ENCODE data around the gene ARHGDIB.

The ARHGDIB gene

DNA sequence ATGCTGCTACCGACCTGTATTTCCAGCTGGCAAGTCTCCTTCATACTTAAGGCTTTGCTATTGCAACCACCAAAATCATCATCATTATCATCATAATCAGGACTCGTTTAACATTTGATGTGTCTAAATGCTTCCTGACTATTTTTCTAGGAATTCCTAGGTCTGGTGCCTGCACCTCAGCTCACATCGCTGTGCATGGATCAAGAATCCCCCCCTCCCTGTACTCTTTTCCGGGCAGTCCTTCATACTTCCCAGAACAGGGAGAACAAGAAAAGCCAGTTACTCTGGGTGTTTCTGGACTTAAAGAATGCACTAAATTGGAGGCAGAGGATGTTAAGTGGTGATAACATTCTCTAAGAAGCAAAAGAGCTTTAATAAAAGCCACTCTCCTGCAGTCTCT lies 32.5 kb downstream of the ARHGDIB start:
- no peak for DNase-seq
- H3K9me3 Mint-ChIP-seq = no peaks in the 10 kb centered on the region
- peaks cover 56% of the 10 kb centered on the region for H3K36me3 Mint-ChIP-seq (ENCODE audit: insufficient read depth)
- ATAC-seq (replicated peaks) = no peak
- no peaks in the 10 kb centered on the region for H3K27me3 Mint-ChIP-seq
- no peak overlapping the region for H3K27ac Mint-ChIP-seq
- peaks cover 2 to 10% of the 10 kb centered on the region in 2 donors for H3K4me1 Mint-ChIP-seq (ENCODE audit: low read depth in 2 of 2)
- H3K4me3 Mint-ChIP-seq = no peak overlapping the region

DNA sequence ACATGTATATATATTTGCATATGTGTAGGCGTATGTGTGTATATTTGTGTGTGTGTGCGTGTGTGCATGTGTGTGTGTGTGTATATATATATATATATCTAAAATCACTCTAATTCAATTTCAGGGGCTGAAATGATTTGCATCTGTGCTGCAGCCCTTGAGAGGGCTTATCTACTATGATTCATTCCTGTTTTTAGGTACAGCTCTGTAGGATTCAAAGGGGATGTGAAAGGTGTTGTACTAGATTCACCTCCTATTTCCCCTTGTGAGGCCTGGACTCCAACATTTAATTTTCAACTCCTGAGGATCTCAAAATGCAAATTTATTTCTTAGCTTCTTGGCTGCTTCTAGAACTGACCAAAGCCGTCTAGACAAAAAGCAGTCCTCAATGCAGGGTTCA lies 34.1 kb downstream of the ARHGDIB start:
- Mint-ChIP-seq H3K36me3 (ENCODE audit: insufficient read depth) (peaks cover 43% of the 10 kb centered on the region), H3K9me3 (no peaks in the 10 kb centered on the region), H3K27ac (peak overlapping the region in 1 of 2 donors; percentile 14), H3K4me3 (no peak overlapping the region), H3K4me1 (ENCODE audit: low read depth in 2 of 2) (peaks cover 0 to 6% of the 10 kb centered on the region in 2 donors), H3K27me3 (no peaks in the 10 kb centered on the region)
- ATAC-seq (replicated peaks) = no peak
- DNase-seq = no peak

- peaks cover 14 to 24% of the 10 kb centered on the region in 2 donors for H3K4me1 Mint-ChIP-seq (ENCODE audit: low read depth in 2 of 2)
- no peak overlapping the region for H3K4me3 Mint-ChIP-seq
- ATAC-seq (replicated peaks) = no peak
These were observed 36.9 kb downstream of the ARHGDIB start for GRCh38 chr12:14924541-14924940.

DNA sequence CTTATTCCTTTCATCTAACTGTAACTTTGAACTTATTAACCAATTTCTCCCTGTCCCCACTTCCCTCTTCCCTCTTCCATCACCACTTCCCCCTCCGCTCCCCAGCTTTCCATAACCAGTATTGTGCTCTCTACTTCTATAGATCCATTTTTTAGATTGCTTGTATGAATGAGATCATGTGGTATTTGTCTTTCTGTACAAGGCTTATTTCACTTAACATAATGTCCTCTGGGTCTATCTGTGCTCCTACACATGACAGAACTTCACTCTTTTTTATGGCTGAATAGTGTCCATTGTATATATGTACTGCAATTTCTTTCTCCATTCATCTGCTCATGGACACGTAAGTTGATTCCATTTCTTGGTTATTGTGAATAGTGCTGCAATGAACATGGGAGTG lies 37.5 kb downstream of the ARHGDIB start:
- H3K4me1 Mint-ChIP-seq (ENCODE audit: low read depth in 2 of 2) = peaks cover 14 to 24% of the 10 kb centered on the region in 2 donors
- DNase-seq (no peak), ATAC-seq (replicated peaks) (no peak)
- peaks cover 34% of the 10 kb centered on the region for H3K36me3 Mint-ChIP-seq (ENCODE audit: insufficient read depth)
- no peaks in the 10 kb centered on the region for H3K27me3 Mint-ChIP-seq
- no peak overlapping the region for H3K27ac Mint-ChIP-seq
- no peaks in the 10 kb centered on the region for H3K9me3 Mint-ChIP-seq
- no peak overlapping the region for H3K4me3 Mint-ChIP-seq

More at GRCh38 chr12:14924541-14924940, 36.9 kb downstream of the ARHGDIB start:
- no peaks in the 10 kb centered on the region for H3K27me3 Mint-ChIP-seq
- peaks cover 32% of the 10 kb centered on the region for H3K36me3 Mint-ChIP-seq (ENCODE audit: insufficient read depth)
- no peak overlapping the region for H3K27ac Mint-ChIP-seq
- DNase-seq = no peak
- H3K9me3 Mint-ChIP-seq = no peaks in the 10 kb centered on the region

- ATAC-seq (replicated peaks) (no peak), DNase-seq (no peak)
- H3K9me3 Mint-ChIP-seq = no peaks in the 10 kb centered on the region
- H3K36me3 Mint-ChIP-seq (ENCODE audit: insufficient read depth) = peaks cover 33% of the 10 kb centered on the region
- H3K4me1 Mint-ChIP-seq (ENCODE audit: low read depth in 2 of 2) = peaks cover 14 to 18% of the 10 kb centered on the region in 2 donors
- no peaks in the 10 kb centered on the region for H3K27me3 Mint-ChIP-seq
- no peak overlapping the region for H3K4me3 Mint-ChIP-seq
- peak overlapping the region; percentile 69 to 77 for H3K27ac Mint-ChIP-seq
These were observed 40.2 kb downstream of the ARHGDIB start for GRCh38 chr12:14921218-14921617.

DNA sequence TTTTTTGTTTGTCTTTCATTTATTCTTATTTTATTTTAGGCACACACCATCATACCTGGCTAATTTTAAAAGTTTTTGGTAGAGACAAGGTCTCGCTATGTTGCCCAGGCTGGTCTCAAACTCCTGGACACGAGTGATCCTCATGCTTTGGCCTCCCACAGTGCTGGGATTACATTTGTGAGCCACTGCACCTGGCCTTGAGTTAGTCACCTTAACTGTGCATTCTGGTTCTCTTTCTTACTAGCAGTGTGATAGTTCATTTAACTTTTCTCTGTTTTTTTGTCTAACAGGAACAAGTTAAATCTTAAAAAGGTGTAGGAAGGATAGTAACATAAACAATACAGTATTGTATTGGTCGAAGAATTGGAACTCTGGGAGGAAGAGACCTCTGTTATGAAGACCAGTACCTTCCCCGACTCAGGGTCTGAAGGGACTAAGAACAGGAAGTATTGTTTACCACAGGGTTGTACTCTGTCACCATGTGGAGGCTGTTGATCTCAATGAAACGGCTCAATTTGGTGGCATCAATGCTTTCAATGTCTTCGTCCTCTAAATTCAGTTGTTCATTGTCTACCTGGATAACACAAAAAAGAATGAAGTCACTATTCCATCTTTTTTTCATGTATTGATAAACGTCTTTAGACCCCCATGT lies 40.8 kb downstream of the ARHGDIB start:
- no peak for DNase-seq
- peak; percentile 83 for ATAC-seq (replicated peaks)
- H3K4me3 Mint-ChIP-seq = no peak overlapping the region
- peaks cover 14 to 18% of the 10 kb centered on the region in 2 donors for H3K4me1 Mint-ChIP-seq (ENCODE audit: low read depth in 2 of 2)
- H3K36me3 Mint-ChIP-seq (ENCODE audit: insufficient read depth) = peaks cover 38% of the 10 kb centered on the region
- no peaks in the 10 kb centered on the region for H3K9me3 Mint-ChIP-seq
- H3K27me3 Mint-ChIP-seq = no peaks in the 10 kb centered on the region
- peak overlapping the region; percentile 69 to 77 for H3K27ac Mint-ChIP-seq

DNA sequence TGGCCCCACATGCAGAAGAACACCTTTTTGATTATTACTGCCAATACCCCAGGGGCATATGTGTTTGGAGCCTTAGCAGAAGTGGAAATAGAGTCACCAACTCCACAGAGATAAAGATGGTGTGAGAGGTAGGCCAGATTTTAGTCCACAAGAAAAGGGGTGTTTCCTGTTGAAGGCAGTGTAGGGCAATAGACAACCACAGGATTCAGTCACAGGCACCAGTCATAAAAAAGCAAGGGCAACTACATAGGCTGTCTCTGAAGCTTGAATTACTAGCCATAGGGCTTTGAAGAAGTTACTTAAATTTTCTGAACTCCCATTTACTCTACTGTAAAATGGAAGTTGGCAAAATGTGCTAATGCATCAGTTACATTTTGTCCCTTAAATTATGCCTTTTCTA lies 41.9 kb downstream of the ARHGDIB start:
- ATAC-seq (replicated peaks) = no peak
- Mint-ChIP-seq H3K27me3 (no peaks in the 10 kb centered on the region), H3K4me3 (no peak overlapping the region), H3K27ac (peak overlapping the region; percentile 69 to 77), H3K9me3 (no peaks in the 10 kb centered on the region), H3K36me3 (ENCODE audit: insufficient read depth) (peaks cover 50% of the 10 kb centered on the region), H3K4me1 (ENCODE audit: low read depth in 2 of 2) (peaks cover 14 to 18% of the 10 kb centered on the region in 2 donors)
- DNase-seq = no peak

DNA sequence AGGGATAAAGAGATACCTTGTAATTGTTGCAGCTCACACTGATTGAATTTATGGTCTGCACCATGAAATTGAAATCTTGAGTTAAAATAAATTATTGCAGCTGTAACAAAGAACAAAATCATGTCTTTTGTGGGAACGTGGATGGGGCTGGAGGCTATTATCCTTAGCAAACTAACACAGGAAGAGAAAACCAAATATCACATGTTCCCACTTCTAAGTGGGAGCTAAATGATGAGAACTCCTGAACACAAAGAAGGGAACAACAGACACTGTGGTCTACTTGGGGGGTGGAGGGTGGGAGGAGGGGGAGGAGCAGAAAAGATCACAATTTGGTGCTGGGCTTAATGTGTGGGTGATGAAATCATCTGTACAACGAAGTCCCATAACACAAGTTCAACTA lies 45.7 kb downstream of the ARHGDIB start:
- no peak overlapping the region for H3K4me3 Mint-ChIP-seq
- DNase-seq (no peak), ATAC-seq (replicated peaks) (no peak)
- peaks cover 68% of the 10 kb centered on the region for H3K36me3 Mint-ChIP-seq (ENCODE audit: insufficient read depth)
- H3K9me3 Mint-ChIP-seq = no peaks in the 10 kb centered on the region
- H3K27ac Mint-ChIP-seq = peak overlapping the region in 1 of 2 donors; percentile 47
- no peaks in the 10 kb centered on the region for H3K27me3 Mint-ChIP-seq
- H3K4me1 Mint-ChIP-seq (ENCODE audit: low read depth in 2 of 2) = peaks cover 8 to 14% of the 10 kb centered on the region in 2 donors

DNA sequence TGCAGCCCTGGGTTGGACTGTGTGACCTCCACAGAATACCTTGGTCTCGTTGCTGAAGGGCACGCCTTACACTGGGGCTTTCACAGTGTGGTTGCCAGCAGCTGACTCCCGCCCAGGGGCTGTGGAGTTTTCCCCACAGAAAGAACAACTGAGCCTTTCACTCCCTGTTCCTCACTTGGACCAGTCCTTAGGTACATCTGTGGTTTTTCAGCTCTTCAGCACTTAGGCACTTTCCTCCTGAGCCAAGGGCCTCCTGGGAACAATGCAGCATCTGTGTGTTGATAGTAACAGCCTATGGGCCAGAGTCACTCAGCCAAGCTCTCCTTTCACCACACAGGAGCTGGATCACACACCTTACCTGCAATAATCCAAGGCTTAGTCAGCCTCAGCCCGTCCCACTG lies 48.0 kb downstream of the ARHGDIB start:
- Mint-ChIP-seq H3K4me3 (no peak overlapping the region), H3K36me3 (ENCODE audit: insufficient read depth) (peaks cover 48% of the 10 kb centered on the region), H3K27me3 (no peaks in the 10 kb centered on the region), H3K27ac (no peak overlapping the region), H3K4me1 (ENCODE audit: low read depth in 2 of 2) (peaks cover under 1 to 3% of the 10 kb centered on the region in 2 donors), H3K9me3 (no peaks in the 10 kb centered on the region)
- DNase-seq (no peak), ATAC-seq (replicated peaks) (no peak)

- Mint-ChIP-seq H3K4me3 (no peak overlapping the region), H3K27me3 (no peaks in the 10 kb centered on the region), H3K9me3 (no peaks in the 10 kb centered on the region), H3K36me3 (ENCODE audit: insufficient read depth) (peaks cover 39% of the 10 kb centered on the region), H3K27ac (no peak overlapping the region), H3K4me1 (ENCODE audit: low read depth in 2 of 2) (peaks cover 3% of the 10 kb centered on the region in 2 donors)
- DNase-seq (no peak), ATAC-seq (replicated peaks) (no peak)
These were observed 50.3 kb downstream of the ARHGDIB start for GRCh38 chr12:14911131-14911530.

DNA sequence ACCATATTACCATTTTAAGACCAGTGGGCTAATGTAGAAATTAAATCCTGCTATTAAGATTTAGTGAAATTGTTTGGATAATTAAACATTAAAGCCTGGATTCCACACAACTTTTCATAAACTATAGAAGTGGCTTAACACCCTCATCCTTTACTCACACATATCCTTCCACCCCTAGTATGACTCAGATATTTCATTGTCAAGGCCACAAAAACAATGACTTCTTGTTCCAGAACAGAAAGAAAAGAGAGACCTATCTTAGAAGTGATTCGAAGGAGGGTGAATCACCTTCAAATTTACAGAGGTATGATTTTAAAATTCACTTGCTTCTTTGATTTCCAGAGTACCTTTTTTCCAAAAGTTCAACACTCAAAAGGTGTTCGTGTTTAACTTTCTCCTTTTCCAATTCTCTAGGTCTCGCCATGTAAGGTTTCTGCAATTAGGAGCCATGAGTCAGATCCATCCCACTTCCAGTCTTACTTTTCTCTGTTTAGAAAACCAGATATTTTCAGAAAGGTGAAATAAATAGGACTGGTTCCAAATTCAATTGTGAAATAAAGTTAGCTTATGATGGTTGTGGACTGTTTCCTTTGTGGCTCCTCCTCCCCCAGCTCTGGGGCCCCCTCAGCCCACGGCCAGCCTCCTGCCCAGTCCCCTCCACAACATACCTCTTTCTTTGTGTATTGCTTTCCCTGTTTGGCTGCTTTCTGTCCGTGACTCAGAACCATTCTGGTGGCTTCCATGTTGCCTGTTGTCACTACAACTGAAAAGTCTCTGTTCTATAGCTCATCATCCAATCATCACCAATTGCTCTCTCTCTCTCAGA lies 51.1 kb downstream of the ARHGDIB start:
- Mint-ChIP-seq H3K27ac (peak overlapping the region; percentile 27 to 35), H3K4me3 (no peak overlapping the region), H3K4me1 (ENCODE audit: low read depth in 2 of 2) (peaks cover 3% of the 10 kb centered on the region in 2 donors), H3K36me3 (ENCODE audit: insufficient read depth) (peaks cover 30% of the 10 kb centered on the region), H3K9me3 (no peaks in the 10 kb centered on the region), H3K27me3 (no peaks in the 10 kb centered on the region)
- ATAC-seq (replicated peaks) (no peak), DNase-seq (no peak)

GRCh38 chr12:14907953-14908352 lies 53.4 kb downstream of the ARHGDIB start:
- H3K36me3 Mint-ChIP-seq (ENCODE audit: insufficient read depth) = peaks cover 10% of the 10 kb centered on the region
- ATAC-seq (replicated peaks) (no peak), DNase-seq (no peak)
- H3K27me3 Mint-ChIP-seq = no peaks in the 10 kb centered on the region
- no peaks in the 10 kb centered on the region for H3K9me3 Mint-ChIP-seq
- H3K4me1 Mint-ChIP-seq (ENCODE audit: low read depth in 2 of 2) = peaks cover 0 to 3% of the 10 kb centered on the region in 2 donors
- no peak overlapping the region for H3K4me3 Mint-ChIP-seq
- peak overlapping the region in 1 of 2 donors; percentile 35 for H3K27ac Mint-ChIP-seq

GRCh38 chr12:14906114-14906513 lies 55.3 kb downstream of the ARHGDIB start:
- Mint-ChIP-seq H3K27me3 (no peaks in the 10 kb centered on the region), H3K36me3 (ENCODE audit: insufficient read depth) (peaks cover 3% of the 10 kb centered on the region), H3K4me3 (no peak overlapping the region), H3K27ac (peak overlapping the region in 1 of 2 donors; percentile 57), H3K4me1 (ENCODE audit: low read depth in 2 of 2) (peaks cover 3 to 5% of the 10 kb centered on the region in 2 donors), H3K9me3 (no peaks in the 10 kb centered on the region)
- no peak for DNase-seq
- no peak for ATAC-seq (replicated peaks)

All from effector memory CD8-positive, alpha-beta T cell (primary cell).